ENCODE data around the gene ASB9. TPM values are rescaled to one million over a fixed set of nuclear protein-coding genes. Genes with fewer than 3 reads are reported as not detected.
A peak's percentile ranks its signal among the peaks of the same experiment; 100 is the strongest.

The ASB9 gene
- total and polyA plus RNA-seq, 9 of the 15 experiments (the other 6 are each of a cell fraction or from before 2014, with no cell fraction given), result 0.27 to 1.7 (median 0.96) TPM

DNA sequence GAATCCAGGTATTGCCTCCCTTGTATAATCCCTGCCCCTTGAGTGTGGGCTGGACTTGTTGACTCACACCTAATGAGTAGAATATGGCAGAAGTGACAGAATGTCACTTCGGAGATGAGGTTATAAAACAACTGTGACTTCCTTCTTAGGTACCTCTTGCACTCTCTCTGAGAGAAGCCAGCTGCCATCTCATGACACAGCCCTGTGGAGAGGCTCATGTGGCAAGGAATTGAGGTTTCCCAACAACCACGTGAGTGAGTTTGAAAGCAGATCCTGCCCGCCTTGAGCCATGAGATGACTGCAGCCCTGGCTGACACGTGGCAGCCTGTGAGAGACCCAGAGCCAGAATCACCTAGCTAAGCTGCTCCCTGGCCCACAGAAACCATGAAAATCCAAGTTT is 32.0 kb upstream of the ASB9 start (continued):
- TF ChIP-seq, protein P1, sequence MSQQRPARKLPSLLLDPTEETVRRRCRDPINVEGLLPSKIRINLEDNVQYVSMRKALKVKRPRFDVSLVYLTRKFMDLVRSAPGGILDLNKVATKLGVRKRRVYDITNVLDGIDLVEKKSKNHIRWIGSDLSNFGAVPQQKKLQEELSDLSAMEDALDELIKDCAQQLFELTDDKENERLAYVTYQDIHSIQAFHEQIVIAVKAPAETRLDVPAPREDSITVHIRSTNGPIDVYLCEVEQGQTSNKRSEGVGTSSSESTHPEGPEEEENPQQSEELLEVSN (IDR thresholded peaks at IDR 0.05; ENCODE audit: borderline replicate concordance in 1 of 2, extremely low read depth in 1 of 2, insufficient read depth in 1 of 2, insufficient read length in 1 of 2, low read depth in 1 of 2, low read length in 1 of 2, poor library complexity in 1 of 2, severe bottlenecking in 1 of 2), result peak in 1 of 2 experiments; percentile 37
- no peak for TF ChIP-seq KDM2B (CRISPR knock-in tag; IDR thresholded peaks at IDR 0.05)
- TF ChIP-seq, protein P2, sequence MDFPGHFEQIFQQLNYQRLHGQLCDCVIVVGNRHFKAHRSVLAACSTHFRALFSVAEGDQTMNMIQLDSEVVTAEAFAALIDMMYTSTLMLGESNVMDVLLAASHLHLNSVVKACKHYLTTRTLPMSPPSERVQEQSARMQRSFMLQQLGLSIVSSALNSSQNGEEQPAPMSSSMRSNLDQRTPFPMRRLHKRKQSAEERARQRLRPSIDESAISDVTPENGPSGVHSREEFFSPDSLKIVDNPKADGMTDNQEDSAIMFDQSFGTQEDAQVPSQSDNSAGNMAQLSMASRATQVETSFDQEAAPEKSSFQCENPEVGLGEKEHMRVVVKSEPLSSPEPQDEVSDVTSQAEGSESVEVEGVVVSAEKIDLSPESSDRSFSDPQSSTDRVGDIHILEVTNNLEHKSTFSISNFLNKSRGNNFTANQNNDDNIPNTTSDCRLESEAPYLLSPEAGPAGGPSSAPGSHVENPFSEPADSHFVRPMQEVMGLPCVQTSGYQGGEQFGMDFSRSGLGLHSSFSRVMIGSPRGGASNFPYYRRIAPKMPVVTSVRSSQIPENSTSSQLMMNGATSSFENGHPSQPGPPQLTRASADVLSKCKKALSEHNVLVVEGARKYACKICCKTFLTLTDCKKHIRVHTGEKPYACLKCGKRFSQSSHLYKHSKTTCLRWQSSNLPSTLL (IDR thresholded peaks at IDR 0.05), result no peak

DNA sequence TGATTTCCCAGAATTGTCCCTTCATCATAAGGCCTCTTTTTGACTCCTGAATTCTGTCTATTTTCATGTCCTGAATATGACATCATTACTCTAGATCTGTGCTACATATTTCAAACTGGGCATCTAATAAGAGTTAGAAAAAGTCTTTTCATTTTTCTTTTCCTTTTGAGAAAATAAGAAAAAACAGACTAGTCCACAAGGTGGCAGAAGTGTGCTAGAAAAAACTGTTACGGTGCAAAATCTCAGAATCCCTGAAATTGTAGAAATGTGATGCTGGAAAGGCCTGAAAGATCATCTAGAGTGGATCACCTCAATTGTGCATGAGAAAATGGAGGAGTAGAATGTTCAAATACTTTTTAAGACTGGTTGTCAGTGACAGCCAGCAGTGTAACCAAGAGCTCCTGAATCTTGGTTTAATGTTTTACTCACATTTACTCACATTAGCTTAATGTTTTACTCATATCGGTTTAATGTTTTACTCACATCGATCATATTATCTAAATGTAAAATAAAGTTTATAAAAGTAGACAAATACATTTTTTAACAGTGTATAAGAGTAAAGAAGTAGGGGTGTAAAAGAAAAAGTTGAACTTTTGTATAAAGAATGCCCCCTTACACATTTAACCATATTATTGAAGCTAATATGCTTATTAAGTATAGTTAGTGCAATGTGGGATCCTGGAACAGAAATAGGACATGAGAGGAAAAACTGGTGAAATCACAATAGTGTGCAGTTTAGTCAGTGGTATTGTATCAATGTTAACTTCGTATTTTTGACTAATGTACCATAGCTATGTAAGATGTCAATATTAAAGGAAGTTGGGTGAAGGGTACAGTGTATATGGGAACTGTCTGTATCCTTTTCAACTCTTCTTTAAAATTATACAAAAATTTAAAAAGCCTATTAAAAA is 30.3 kb upstream of the ASB9 start:
- no peaks in the 10 kb centered on the region for H3K36me3 ChIP-seq (ENCODE audit: control insufficient read depth, insufficient read depth, low read length)
- 2% methylated on average over 4 of the region's 4 CpGs for WGBS (ENCODE audit: insufficient coverage, low coverage, missing lambda C conversion rate)
- no peak for ATAC-seq
- no peak overlapping the region for H3K4me2 ChIP-seq (ENCODE audit: insufficient read depth, low read length)
- intact Hi-C loops (cut with micrococcal nuclease) (loop anchor here (1.0 kb wide), 1 partner anchor 168 kb away; no protein-coding TSS in a partner anchor), in situ Hi-C loops (cut with MboI) (no loop called here)
- FAIRE-seq, result peak; percentile 6
- no peak overlapping the region for H2AFZ ChIP-seq (ENCODE audit: low read depth, low read length)
- no peaks in the 10 kb centered on the region for H3K9me1 ChIP-seq (ENCODE audit: control insufficient read depth, insufficient read depth, low read length)
- no peaks in the 10 kb centered on the region; a peak in 1 of 5 replicates for H3K27me3 ChIP-seq (ENCODE audit: control insufficient read depth in 2 of 2, insufficient read depth in 2 of 2, low read length in 2 of 2)
- ChIA-PET CTCF (ENCODE audit: low intra/inter-chr PET ratio) (interaction anchor here (1.9 kb wide), 1 partner anchor 265 kb away, joined by 5 read pairs; no protein-coding TSS in a partner anchor), POLR2A (no interaction called here)
- no peaks in the 10 kb centered on the region for H3K9me3 ChIP-seq (replicated peaks; ENCODE audit: control insufficient read depth, insufficient read depth, low read depth, low read length)
- H3K4me1 ChIP-seq (replicated peaks in 1 of 2; ENCODE audit: control insufficient read depth in 2 of 2, insufficient read depth in 2 of 2, low read length in 2 of 2), result no peaks in the 10 kb centered on the region; a peak in 1 of 5 replicates
- H3K4me3 ChIP-seq, result no peak overlapping the region
- DNase-seq (ENCODE audit: extremely low read depth in 1 of 4, low spot score in 3 of 4), result peak; percentile 10 to 27 (median 15)
- TF ChIP-seq RAD21 (CRISPR knock-in tag; conservative IDR thresholded peaks at IDR 0.05 in 1 of 2, IDR thresholded peaks at IDR 0.05 in 1 of 2) (peak; percentile 40 to 60), ZNF586 (CRISPR knock-in tag; conservative IDR thresholded peaks at IDR 0.05) (no peak)
- TF ChIP-seq, protein P3, sequence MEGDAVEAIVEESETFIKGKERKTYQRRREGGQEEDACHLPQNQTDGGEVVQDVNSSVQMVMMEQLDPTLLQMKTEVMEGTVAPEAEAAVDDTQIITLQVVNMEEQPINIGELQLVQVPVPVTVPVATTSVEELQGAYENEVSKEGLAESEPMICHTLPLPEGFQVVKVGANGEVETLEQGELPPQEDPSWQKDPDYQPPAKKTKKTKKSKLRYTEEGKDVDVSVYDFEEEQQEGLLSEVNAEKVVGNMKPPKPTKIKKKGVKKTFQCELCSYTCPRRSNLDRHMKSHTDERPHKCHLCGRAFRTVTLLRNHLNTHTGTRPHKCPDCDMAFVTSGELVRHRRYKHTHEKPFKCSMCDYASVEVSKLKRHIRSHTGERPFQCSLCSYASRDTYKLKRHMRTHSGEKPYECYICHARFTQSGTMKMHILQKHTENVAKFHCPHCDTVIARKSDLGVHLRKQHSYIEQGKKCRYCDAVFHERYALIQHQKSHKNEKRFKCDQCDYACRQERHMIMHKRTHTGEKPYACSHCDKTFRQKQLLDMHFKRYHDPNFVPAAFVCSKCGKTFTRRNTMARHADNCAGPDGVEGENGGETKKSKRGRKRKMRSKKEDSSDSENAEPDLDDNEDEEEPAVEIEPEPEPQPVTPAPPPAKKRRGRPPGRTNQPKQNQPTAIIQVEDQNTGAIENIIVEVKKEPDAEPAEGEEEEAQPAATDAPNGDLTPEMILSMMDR (IDR thresholded peaks at IDR 0.05 in 2 of 3, conservative IDR thresholded peaks at IDR 0.05 in 1 of 3; ENCODE audit: insufficient read depth in 2 of 3, low read depth in 1 of 3, low read length in 3 of 3), result peak; percentile 17 to 52 (median 51); a peak in 3 of 6 replicates
- H3K79me2 ChIP-seq (ENCODE audit: control insufficient read depth, insufficient read depth, low read length), result no peaks in the 10 kb centered on the region
- H3K27ac ChIP-seq (ENCODE audit: extremely low read depth, low read depth, low read length), result no peak overlapping the region
- no peak overlapping the region for H3K9ac ChIP-seq (ENCODE audit: insufficient read depth in 1 of 2, low read depth in 2 of 2, low read length in 2 of 2)
- no peaks in the 10 kb centered on the region for H4K20me1 ChIP-seq (replicated peaks; ENCODE audit: control insufficient read depth, insufficient read depth, low read length)
- no TSS peak for BruUV-seq (replicated peaks)

Data from K562 (cell line).